Measurements from ENCODE around the gene WWP2.
A peak's percentile ranks its signal among the peaks of the same experiment; 100 is the strongest.

Gene WWP2

GRCh38 chr16:69881141-69881540, 119.0 kb downstream of the WWP2 start:
- no peak overlapping the region for H3K4me3 ChIP-seq (ENCODE audit: low read length)
- no peaks in the 10 kb centered on the region for H3K4me1 ChIP-seq (ENCODE audit: control insufficient read depth, insufficient read depth, low read length)
- H3K27me3 ChIP-seq (ENCODE audit: control insufficient read depth, insufficient read depth, low read length): no peaks in the 10 kb centered on the region
- H3K36me3 ChIP-seq (ENCODE audit: control insufficient read depth, insufficient read depth, low read length): no peaks in the 10 kb centered on the region
- no peak overlapping the region for H3K9ac ChIP-seq (ENCODE audit: low read length)
- H3K27ac ChIP-seq (ENCODE audit: low read depth, low read length): no peak overlapping the region

GRCh38 chr16:69883744-69884143, 121.6 kb downstream of the WWP2 start:
- Histone ChIP-seq H3K36me3 (ENCODE audit: control insufficient read depth, insufficient read depth, low read length) (peaks cover 4% of the 10 kb centered on the region), H3K4me3 (ENCODE audit: low read length) (no peak overlapping the region), H3K9ac (ENCODE audit: low read length) (no peak overlapping the region), H3K27ac (ENCODE audit: low read depth, low read length) (no peak overlapping the region), H3K27me3 (ENCODE audit: control insufficient read depth, insufficient read depth, low read length) (no peaks in the 10 kb centered on the region), H3K4me1 (ENCODE audit: control insufficient read depth, insufficient read depth, low read length) (no peaks in the 10 kb centered on the region)

GRCh38 chr16:69885722-69886121, 123.6 kb downstream of the WWP2 start:
- Histone ChIP-seq H3K36me3 (ENCODE audit: control insufficient read depth, insufficient read depth, low read length) (peaks cover 4% of the 10 kb centered on the region), H3K9ac (ENCODE audit: low read length) (no peak overlapping the region), H3K4me3 (ENCODE audit: low read length) (no peak overlapping the region), H3K27ac (ENCODE audit: low read depth, low read length) (no peak overlapping the region), H3K27me3 (ENCODE audit: control insufficient read depth, insufficient read depth, low read length) (no peaks in the 10 kb centered on the region), H3K4me1 (ENCODE audit: control insufficient read depth, insufficient read depth, low read length) (peaks cover 5% of the 10 kb centered on the region)

- H3K9ac ChIP-seq (ENCODE audit: low read length): no peak overlapping the region
- H3K27ac ChIP-seq (ENCODE audit: low read depth, low read length): no peak overlapping the region
- peaks cover 8% of the 10 kb centered on the region for H3K4me1 ChIP-seq (ENCODE audit: control insufficient read depth, insufficient read depth, low read length)
- H3K4me3 ChIP-seq (ENCODE audit: low read length): no peak overlapping the region
- H3K36me3 ChIP-seq (ENCODE audit: control insufficient read depth, insufficient read depth, low read length): peaks cover 4% of the 10 kb centered on the region
- no peaks in the 10 kb centered on the region for H3K27me3 ChIP-seq (ENCODE audit: control insufficient read depth, insufficient read depth, low read length)
Measured at GRCh38 chr16:69886726-69887125, 124.6 kb downstream of the WWP2 start.

- Histone ChIP-seq H3K9ac (ENCODE audit: low read length) (no peak overlapping the region), H3K27me3 (ENCODE audit: control insufficient read depth, insufficient read depth, low read length) (no peaks in the 10 kb centered on the region), H3K36me3 (ENCODE audit: control insufficient read depth, insufficient read depth, low read length) (peaks cover 4% of the 10 kb centered on the region), H3K4me1 (ENCODE audit: control insufficient read depth, insufficient read depth, low read length) (peaks cover 8% of the 10 kb centered on the region), H3K4me3 (ENCODE audit: low read length) (no peak overlapping the region), H3K27ac (ENCODE audit: low read depth, low read length) (no peak overlapping the region)
Measured at GRCh38 chr16:69888005-69888590, 126.0 kb downstream of the WWP2 start.

GRCh38 chr16:69889295-69889964, 127.3 kb downstream of the WWP2 start:
- Histone ChIP-seq H3K36me3 (ENCODE audit: control insufficient read depth, insufficient read depth, low read length) (peaks cover 4% of the 10 kb centered on the region), H3K4me1 (ENCODE audit: control insufficient read depth, insufficient read depth, low read length) (peaks cover 8% of the 10 kb centered on the region), H3K27ac (ENCODE audit: low read depth, low read length) (no peak overlapping the region), H3K9ac (ENCODE audit: low read length) (no peak overlapping the region), H3K4me3 (ENCODE audit: low read length) (no peak overlapping the region), H3K27me3 (ENCODE audit: control insufficient read depth, insufficient read depth, low read length) (no peaks in the 10 kb centered on the region)

GRCh38 chr16:69890114-69890891, 128.2 kb downstream of the WWP2 start:
- Histone ChIP-seq H3K4me3 (ENCODE audit: low read length) (no peak overlapping the region), H3K27me3 (ENCODE audit: control insufficient read depth, insufficient read depth, low read length) (no peaks in the 10 kb centered on the region), H3K9ac (ENCODE audit: low read length) (no peak overlapping the region), H3K36me3 (ENCODE audit: control insufficient read depth, insufficient read depth, low read length) (peaks cover 4% of the 10 kb centered on the region), H3K4me1 (ENCODE audit: control insufficient read depth, insufficient read depth, low read length) (peaks cover 8% of the 10 kb centered on the region), H3K27ac (ENCODE audit: low read depth, low read length) (peak overlapping the region; percentile 74)

- peaks cover 4% of the 10 kb centered on the region for H3K36me3 ChIP-seq (ENCODE audit: control insufficient read depth, insufficient read depth, low read length)
- H3K4me3 ChIP-seq (ENCODE audit: low read length): no peak overlapping the region
- H3K27me3 ChIP-seq (ENCODE audit: control insufficient read depth, insufficient read depth, low read length): no peaks in the 10 kb centered on the region
- no peak overlapping the region for H3K9ac ChIP-seq (ENCODE audit: low read length)
- peaks cover 8% of the 10 kb centered on the region for H3K4me1 ChIP-seq (ENCODE audit: control insufficient read depth, insufficient read depth, low read length)
- H3K27ac ChIP-seq (ENCODE audit: low read depth, low read length): peak overlapping the region; percentile 74
Measured at GRCh38 chr16:69890892-69891282, 128.8 kb downstream of the WWP2 start.

GRCh38 chr16:69892378-69892777, 130.2 kb downstream of the WWP2 start:
- H3K27ac ChIP-seq (ENCODE audit: low read depth, low read length): no peak overlapping the region
- H3K4me1 ChIP-seq (ENCODE audit: control insufficient read depth, insufficient read depth, low read length): peaks cover 8% of the 10 kb centered on the region
- no peak overlapping the region for H3K4me3 ChIP-seq (ENCODE audit: low read length)
- H3K36me3 ChIP-seq (ENCODE audit: control insufficient read depth, insufficient read depth, low read length): peaks cover 4% of the 10 kb centered on the region
- no peak overlapping the region for H3K9ac ChIP-seq (ENCODE audit: low read length)
- H3K27me3 ChIP-seq (ENCODE audit: control insufficient read depth, insufficient read depth, low read length): no peaks in the 10 kb centered on the region

GRCh38 chr16:69893106-69893505, 131.0 kb downstream of the WWP2 start:
- H3K27ac ChIP-seq (ENCODE audit: low read depth, low read length): no peak overlapping the region
- no peak overlapping the region for H3K4me3 ChIP-seq (ENCODE audit: low read length)
- peaks cover 3% of the 10 kb centered on the region for H3K36me3 ChIP-seq (ENCODE audit: control insufficient read depth, insufficient read depth, low read length)
- no peak overlapping the region for H3K9ac ChIP-seq (ENCODE audit: low read length)
- H3K4me1 ChIP-seq (ENCODE audit: control insufficient read depth, insufficient read depth, low read length): peaks cover 8% of the 10 kb centered on the region
- no peaks in the 10 kb centered on the region for H3K27me3 ChIP-seq (ENCODE audit: control insufficient read depth, insufficient read depth, low read length)

- H3K36me3 ChIP-seq (ENCODE audit: control insufficient read depth, insufficient read depth, low read length): no peaks in the 10 kb centered on the region
- no peaks in the 10 kb centered on the region for H3K27me3 ChIP-seq (ENCODE audit: control insufficient read depth, insufficient read depth, low read length)
- H3K9ac ChIP-seq (ENCODE audit: low read length): no peak overlapping the region
- H3K4me1 ChIP-seq (ENCODE audit: control insufficient read depth, insufficient read depth, low read length): peaks cover 8% of the 10 kb centered on the region
- H3K27ac ChIP-seq (ENCODE audit: low read depth, low read length): no peak overlapping the region
- H3K4me3 ChIP-seq (ENCODE audit: low read length): no peak overlapping the region
Measured at GRCh38 chr16:69894676-69895075, 132.5 kb downstream of the WWP2 start.

- Histone ChIP-seq H3K4me3 (ENCODE audit: low read length) (no peak overlapping the region), H3K36me3 (ENCODE audit: control insufficient read depth, insufficient read depth, low read length) (peaks cover 8% of the 10 kb centered on the region), H3K27ac (ENCODE audit: low read depth, low read length) (no peak overlapping the region), H3K27me3 (ENCODE audit: control insufficient read depth, insufficient read depth, low read length) (no peaks in the 10 kb centered on the region), H3K9ac (ENCODE audit: low read length) (no peak overlapping the region), H3K4me1 (ENCODE audit: control insufficient read depth, insufficient read depth, low read length) (no peaks in the 10 kb centered on the region)
Measured at GRCh38 chr16:69903865-69904415, 141.8 kb downstream of the WWP2 start.
